NCI-H748 treated with DMSO at 0.1 percent for 48 hours (cell line): ENCODE results near the gene ZBTB38.

Experiments
- DNase-seq: peaks from one replicate; lab custom pipeline; 2025; lab: John Stamatoyannopoulos, UW

ZBTB38 gene

DNA sequence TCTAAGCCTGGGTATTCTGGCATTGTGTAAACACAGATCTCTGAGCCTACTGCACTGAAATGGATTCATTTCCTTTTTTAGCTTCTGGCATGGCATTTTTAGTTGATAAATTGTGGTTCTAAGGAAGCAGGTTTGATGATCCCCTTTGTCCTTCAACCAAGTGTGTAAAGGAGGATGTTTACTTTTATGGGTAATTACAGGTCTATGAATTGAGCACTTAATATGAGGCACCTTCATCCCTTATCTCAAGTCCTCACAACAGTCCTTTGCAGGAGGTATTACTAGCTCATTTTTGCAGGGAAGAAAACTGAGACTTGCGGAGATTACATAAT is 30.8 kb upstream of the ZBTB38 start:
- peak; percentile 0 for DNase-seq

- DNase-seq: no peak
These were observed 30.3 kb upstream of the ZBTB38 start for GRCh38 chr3:141337991-141338390.

- no peak for DNase-seq
These were observed 29.4 kb upstream of the ZBTB38 start for GRCh38 chr3:141338881-141339280.

- no peak for DNase-seq
These were observed 26.8 kb upstream of the ZBTB38 start for GRCh38 chr3:141341536-141341935.

DNA sequence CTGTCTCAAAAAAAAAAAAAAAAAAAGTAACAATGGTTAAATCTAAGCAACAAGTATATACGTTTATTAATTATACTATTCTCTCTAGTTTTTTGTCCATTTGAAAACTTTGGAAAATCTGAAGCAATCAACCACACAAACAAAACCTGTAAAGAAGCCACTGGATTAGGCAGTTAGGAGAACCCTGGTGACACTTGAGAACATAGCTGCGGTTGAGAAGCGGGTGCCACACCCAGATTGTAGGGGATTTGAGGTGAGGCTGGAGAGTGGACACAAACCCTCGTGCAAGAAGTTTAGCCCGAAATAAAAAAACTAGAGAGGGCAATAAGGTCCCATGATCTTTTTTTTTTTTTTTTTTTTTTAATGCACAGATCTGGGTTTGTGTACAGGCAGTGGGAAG is 25.9 kb upstream of the ZBTB38 start:
- no peak for DNase-seq

- no peak for DNase-seq
These were observed 25.2 kb upstream of the ZBTB38 start for GRCh38 chr3:141343077-141343476.

GRCh38 chr3:141343865-141344271 is 24.4 kb upstream of the ZBTB38 start:
- no peak for DNase-seq

DNA sequence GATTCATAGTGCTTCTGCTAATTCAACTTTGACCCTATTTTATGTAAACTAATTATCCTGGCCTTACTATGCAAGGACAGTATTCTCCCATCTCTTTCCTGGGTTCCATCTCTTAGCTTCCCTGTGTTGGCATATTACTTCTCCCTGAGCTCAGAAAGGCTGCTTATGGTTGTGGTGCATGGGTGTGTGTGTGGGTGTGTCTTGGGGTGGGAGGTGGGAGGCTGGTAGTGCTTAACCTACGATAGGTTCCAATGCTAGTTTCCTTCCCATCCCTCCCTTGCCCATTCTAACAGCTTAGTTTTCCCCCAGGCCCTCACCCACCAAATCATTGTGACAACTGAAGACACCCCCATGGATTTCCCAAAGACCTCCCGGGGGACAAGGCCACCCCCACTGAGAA is 22.8 kb upstream of the ZBTB38 start:
- DNase-seq: no peak

DNA sequence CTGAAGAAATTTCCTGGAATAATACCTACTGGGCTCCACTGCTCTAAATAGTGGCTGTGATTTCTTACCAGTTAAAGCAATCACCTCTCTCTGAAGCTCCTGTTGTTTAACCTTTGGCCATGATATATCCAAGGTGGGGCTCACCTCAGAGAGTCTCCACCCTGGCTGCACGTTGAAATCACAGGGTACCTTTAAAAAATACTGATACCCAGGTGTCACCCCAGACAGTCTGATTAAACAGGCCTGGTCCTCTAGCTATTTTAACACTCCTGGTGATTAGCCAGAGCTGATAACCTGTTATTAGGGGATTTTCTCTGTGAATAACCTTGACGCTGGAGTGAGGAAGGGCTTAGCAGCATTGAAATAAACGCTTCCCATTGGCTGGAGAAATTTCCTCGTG is 22.3 kb upstream of the ZBTB38 start:
- no peak for DNase-seq

- DNase-seq: no peak
These were observed 21.9 kb upstream of the ZBTB38 start for GRCh38 chr3:141346418-141346817.

DNA sequence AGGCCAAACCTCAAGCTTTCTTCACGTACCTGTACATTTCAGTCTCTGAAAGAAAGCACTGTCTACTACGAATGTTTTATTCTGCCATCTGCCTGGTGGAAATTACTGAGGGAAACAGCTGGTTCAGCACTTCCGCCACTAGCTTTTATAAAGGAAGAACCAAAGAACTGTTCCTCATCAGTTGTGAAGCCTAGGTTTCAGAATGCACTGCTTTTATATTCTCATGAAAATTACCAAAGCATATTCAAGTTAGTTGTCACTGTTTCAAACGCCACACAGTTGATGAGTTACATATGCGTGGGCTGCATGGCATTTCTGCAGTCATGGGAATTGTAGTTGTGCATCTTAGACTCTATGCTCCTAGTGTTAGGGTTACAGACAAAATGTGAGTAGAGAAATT is 21.5 kb upstream of the ZBTB38 start:
- DNase-seq: no peak

- no peak for DNase-seq
These were observed 19.5 kb upstream of the ZBTB38 start for GRCh38 chr3:141348837-141349236.

DNA sequence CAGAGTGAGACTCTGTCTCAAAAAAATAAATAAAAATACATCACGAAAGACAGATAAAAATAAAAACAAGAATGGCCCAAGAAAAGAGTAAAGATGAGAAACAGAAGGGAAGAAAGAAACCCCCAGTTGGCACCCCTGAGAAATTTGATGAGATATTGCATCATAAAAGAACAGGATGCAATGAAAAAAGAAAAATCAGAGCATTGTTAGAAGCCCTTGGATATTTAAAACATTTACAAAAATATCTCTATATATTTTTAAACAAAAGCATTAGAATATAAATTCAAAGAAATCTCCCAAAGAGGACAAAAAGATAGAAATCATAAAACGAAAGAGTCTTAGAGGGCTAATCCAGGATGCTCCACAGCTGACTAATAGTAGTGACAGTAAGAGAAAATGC is 18.6 kb upstream of the ZBTB38 start:
- DNase-seq: no peak

GRCh38 chr3:141350666-141351065 is 17.6 kb upstream of the ZBTB38 start:
- no peak for DNase-seq

- no peak for DNase-seq
These were observed 15.9 kb upstream of the ZBTB38 start for GRCh38 chr3:141352262-141352984.

- no peak for DNase-seq
These were observed 14.4 kb upstream of the ZBTB38 start for GRCh38 chr3:141353652-141354495.

DNA sequence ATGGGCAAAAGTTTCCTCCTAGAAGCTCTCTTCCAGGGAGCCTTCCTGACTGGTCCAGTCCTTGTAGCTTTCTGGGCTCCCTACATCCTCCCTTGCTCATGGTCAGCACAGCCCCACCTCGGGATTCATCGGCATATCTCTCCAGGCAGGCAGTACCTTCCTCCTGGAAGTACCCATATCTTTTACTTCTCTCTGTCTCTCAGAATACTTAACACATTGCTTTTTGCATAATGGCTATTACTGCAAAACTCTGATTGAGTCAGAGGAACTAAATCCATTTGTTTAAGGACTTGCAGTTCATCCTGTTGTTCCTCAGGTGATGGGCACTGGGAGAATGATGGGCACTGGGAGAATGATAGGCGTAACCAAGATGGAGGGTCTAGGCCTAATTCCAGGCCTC is 13.8 kb upstream of the ZBTB38 start:
- no peak for DNase-seq

DNA sequence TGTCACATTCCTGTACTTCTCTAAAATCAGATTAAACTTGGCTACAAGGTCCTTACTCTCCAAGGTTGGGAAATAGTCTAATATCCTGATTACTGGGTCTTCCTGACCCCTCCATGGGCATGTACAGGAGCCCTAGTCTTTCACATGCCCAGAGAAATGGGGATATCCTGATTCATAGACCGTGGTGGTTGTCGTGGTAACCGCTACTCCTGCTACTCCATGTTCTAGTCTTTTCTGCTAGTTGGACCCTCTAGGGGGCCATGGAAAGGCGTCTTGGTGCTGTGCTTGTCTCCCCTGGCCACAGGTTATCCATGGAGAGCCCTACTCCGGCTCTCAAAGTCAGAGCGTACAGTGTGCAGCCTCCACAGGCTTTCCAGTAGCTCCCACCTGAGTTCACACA is 13.1 kb upstream of the ZBTB38 start:
- no peak for DNase-seq

DNA sequence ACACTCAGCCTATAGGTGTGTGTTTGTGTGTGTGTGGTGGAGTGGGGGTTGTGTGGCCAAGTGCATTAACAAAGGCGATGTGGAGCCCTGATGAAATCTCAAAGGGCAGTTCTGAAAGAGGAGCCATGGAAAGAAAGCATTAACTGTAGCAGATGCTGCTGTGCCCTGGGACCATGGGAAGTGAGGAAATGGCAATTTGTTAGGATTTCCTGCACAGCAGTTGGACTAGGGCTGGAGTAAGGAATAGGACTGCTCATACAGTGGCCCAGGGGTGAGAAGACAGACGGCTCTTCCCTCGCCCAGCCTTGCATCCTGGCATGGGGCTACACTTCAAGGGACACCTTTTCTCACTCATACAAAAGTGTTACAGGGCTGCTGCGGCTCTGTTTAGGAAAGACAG is 12.3 kb upstream of the ZBTB38 start:
- no peak for DNase-seq

DNA sequence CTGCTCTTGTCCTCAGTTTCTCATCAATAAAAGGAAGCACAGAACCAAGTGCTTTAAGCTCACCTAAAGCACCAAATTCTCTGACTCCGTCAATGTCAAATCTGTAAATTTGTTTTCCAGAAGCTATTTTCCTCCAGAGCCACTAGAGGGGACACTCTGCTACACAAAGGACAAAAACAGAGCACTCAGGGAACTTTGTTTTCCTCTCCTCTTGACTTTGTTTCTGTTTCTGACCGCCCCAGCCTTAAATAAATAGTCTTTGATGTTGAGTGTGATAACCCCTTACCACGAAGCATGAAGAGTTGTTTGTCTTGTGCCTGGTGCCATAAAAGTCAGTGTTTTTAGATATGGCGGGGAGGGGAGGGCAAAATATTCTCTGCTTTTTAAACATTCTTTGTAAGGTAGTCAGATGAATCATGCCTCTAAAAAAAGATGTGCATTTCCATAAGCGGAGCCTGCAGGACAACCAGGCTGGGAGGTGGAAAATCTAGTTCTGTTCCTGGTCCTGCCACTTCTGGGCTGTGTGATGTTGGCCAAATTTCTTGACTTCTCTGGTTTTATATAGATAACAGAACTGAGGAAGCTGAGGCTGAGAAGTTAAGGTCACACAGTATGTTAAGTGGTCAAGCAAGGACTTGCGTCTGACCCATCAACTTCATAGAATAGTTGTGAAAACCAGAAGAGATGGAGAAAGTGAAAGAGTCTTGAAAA is 7.3 kb upstream of the ZBTB38 start:
- peak; percentile 47 for DNase-seq

GRCh38 chr3:141362736-141363135 is 5.6 kb upstream of the ZBTB38 start:
- no peak for DNase-seq

- no peak for DNase-seq
These were observed 3.1 kb upstream of the ZBTB38 start for GRCh38 chr3:141365201-141365600.
